Liver (tissue), 9 donors: ENCODE measurements around the gene MYO16. TPM values are rescaled to one million over a fixed set of nuclear protein-coding genes. Genes with fewer than 3 reads are reported as not detected.

Source experiments
- DNase-seq: peaks from one replicate; pipeline ENCODE4 v3.0.0-alpha.2; 2017; ENCODE audit warnings: low spot score
- H3K27ac ChIP-seq, 2 donors: one replicate each; pipeline ENCODE4 v1.7.0; 2013; ENCODE audit warnings: inconsistent platforms in 2 of 2, low read length in 2 of 2, control low read depth in 1 of 2, low read depth in 1 of 2, mild to moderate bottlenecking in 1 of 2
- H3K27me3 ChIP-seq, 4 donors: one replicate each; pipeline versions ENCODE4 v1.6.1 to v1.7.0; 2013; ENCODE audit warnings: low read length in 3 of 4, inconsistent platforms in 1 of 4, mild to moderate bottlenecking in 1 of 4, moderate library complexity in 1 of 4; ENCODE audit not compliant: control insufficient read depth in 4 of 4, insufficient read depth in 4 of 4
- H3K36me3 ChIP-seq, 4 donors: one replicate each; pipeline versions ENCODE4 v1.6.1 to v1.7.0; 2013; ENCODE audit warnings: low read length in 3 of 4, mild to moderate bottlenecking in 3 of 4, low read depth in 1 of 4, moderate library complexity in 1 of 4; ENCODE audit not compliant: control insufficient read depth in 4 of 4, insufficient read depth in 3 of 4
- H3K4me1 ChIP-seq, 4 donors: one replicate each; pipeline versions ENCODE4 v1.6.1 to v1.7.0; 2013; ENCODE audit warnings: low read length in 3 of 4, mild to moderate bottlenecking in 3 of 4, moderate library complexity in 1 of 4; ENCODE audit not compliant: control insufficient read depth in 4 of 4, insufficient read depth in 4 of 4
- H3K4me3 ChIP-seq, 3 donors: one replicate each; pipeline versions ENCODE4 v1.6.1 to v1.7.0; 2013; ENCODE audit warnings: low read length in 3 of 3, control low read depth in 1 of 3, low read depth in 1 of 3, mild to moderate bottlenecking in 1 of 3
- H3K9ac ChIP-seq, 2 donors: one replicate each; pipeline ENCODE4 v1.7.0; 2013; ENCODE audit warnings: low read length in 2 of 2, mild to moderate bottlenecking in 2 of 2, moderate library complexity in 2 of 2, control low read depth in 1 of 2, low read depth in 1 of 2
- H3K9me3 ChIP-seq, 4 donors: one replicate each; pipeline versions ENCODE4 v1.6.1 to v1.7.0; 2013; ENCODE audit warnings: low read length in 3 of 4; ENCODE audit not compliant: control insufficient read depth in 4 of 4
- EGR1 ChIP-seq, 2 donors: IDR thresholded peaks; 2 replicates each; pipeline ENCODE4 v1.6.1; 2016 to 2018; ENCODE audit warnings: antibody characterized with exemption in 2 of 2, low read depth in 2 of 2
- FOXA1 ChIP-seq: IDR thresholded peaks from 2 replicates; pipeline ENCODE4 v1.6.1; 2016; ENCODE audit warnings: antibody characterized with exemption
- FOXA2 ChIP-seq: IDR thresholded peaks from 2 replicates; pipeline ENCODE4 v1.6.1; 2016; ENCODE audit warnings: antibody characterized with exemption
- GABPA ChIP-seq, 2 donors: IDR thresholded peaks in 1 of 2; conservative IDR thresholded peaks in 1 of 2; 2 replicates each; pipeline ENCODE4 v1.6.1; 2016; ENCODE audit warnings: antibody characterized with exemption in 2 of 2, mild to moderate bottlenecking in 1 of 2, moderate library complexity in 1 of 2
- HNF4A ChIP-seq, 2 donors: conservative IDR thresholded peaks; 2 replicates each; pipeline ENCODE4 v1.6.1; 2016; ENCODE audit warnings: antibody characterized with exemption in 2 of 2, mild to moderate bottlenecking in 2 of 2
- HNF4G ChIP-seq: IDR thresholded peaks from 2 replicates; pipeline ENCODE4 v1.6.1; 2016; ENCODE audit warnings: antibody characterized with exemption
- JUND ChIP-seq, 2 donors: IDR thresholded peaks; 2 replicates each; pipeline ENCODE4 v1.6.1; 2016; ENCODE audit warnings: antibody characterized with exemption in 2 of 2
- NR2F2 ChIP-seq: IDR thresholded peaks from 2 replicates; pipeline ENCODE4 v1.6.1; 2016; ENCODE audit warnings: antibody characterized with exemption
- RAD21 ChIP-seq, 2 donors: IDR thresholded peaks; 2 replicates each; pipeline ENCODE4 v1.6.1; 2016; ENCODE audit warnings: antibody characterized with exemption in 2 of 2, mild to moderate bottlenecking in 2 of 2
- RXRA ChIP-seq, 2 donors: IDR thresholded peaks; 2 replicates each; pipeline ENCODE4 v1.6.1; 2017 to 2018; ENCODE audit warnings: antibody characterized with exemption in 2 of 2, mild to moderate bottlenecking in 1 of 2
- SP1 ChIP-seq: IDR thresholded peaks from 2 replicates; pipeline ENCODE4 v1.6.1; 2018; ENCODE audit warnings: antibody characterized with exemption, mild to moderate bottlenecking
- TAF1 ChIP-seq: conservative IDR thresholded peaks from 2 replicates; pipeline ENCODE4 v1.6.1; 2016; ENCODE audit warnings: antibody characterized with exemption, mild to moderate bottlenecking
- YY1 ChIP-seq: IDR thresholded peaks from 2 replicates; pipeline ENCODE4 v1.6.1; 2016; ENCODE audit warnings: antibody characterized with exemption, mild to moderate bottlenecking
- WGBS: extraction: QIAGEN DNeasy Blood & Tissue Kit; methylation state at CpG from one replicate; pipeline ENCODE4 v1.1.7; 2013; 5-methylcytosine and 5-hydroxymethylcytosine counted together
- polyA plus RNA-seq, 2 donors: library from polyadenylated mRNA; stranded (reverse) in 1 of 2; unstranded in 1 of 2; fragments of 200-250 nt in 1 of 2; fragments of >200 nt in 1 of 2; fragmentation: Nextera tagmentation in 1 of 2; extraction: Ambion mirVana in 1 of 2; gene quantifications; one replicate each; pipeline versions ENCODE4 v1.2.1 to v1.2.3, GENCODE V29; 2013 to 2015
- total RNA-seq, 2 donors: library from RNA; depleted of rRNA; stranded (reverse); fragments of >200 nt; gene quantifications; one replicate each; pipeline ENCODE4 v1.2.3, GENCODE V29; 2014
- TF ChIP-seq, protein P1 (sequence below): fragments of 150-350 bp; IDR thresholded peaks from 2 replicates; pipeline ENCODE4 v1.5.1; 2017; ENCODE audit warnings: improper control_type of control experiment, low read depth, low read length; ENCODE audit not compliant: missing input control
- TF ChIP-seq, protein P2 (sequence below): IDR thresholded peaks from 2 replicates; pipeline ENCODE4 v1.6.1; 2016; ENCODE audit warnings: antibody characterized with exemption
- TF ChIP-seq, protein P3 (sequence below): IDR thresholded peaks from 2 replicates; pipeline ENCODE4 v1.6.1; 2016; ENCODE audit warnings: antibody characterized with exemption
- TF ChIP-seq, protein P4 (sequence below): IDR thresholded peaks from 2 replicates; pipeline ENCODE4 v1.6.1; 2016; ENCODE audit warnings: antibody characterized with exemption
- TF ChIP-seq, protein P5 (sequence below): IDR thresholded peaks from 2 replicates; pipeline ENCODE4 v1.6.1; 2016; ENCODE audit warnings: antibody characterized with exemption, mild to moderate bottlenecking
- donor health status: healthy.
- donor health status: healthy.
- donor health status: healthy.
- donor health status: healthy.
- donor health status: healthy.

Gene MYO16
- total and polyA plus RNA-seq, 4 donors = 0.37 to 1.1 (median 0.68) TPM

DNA sequence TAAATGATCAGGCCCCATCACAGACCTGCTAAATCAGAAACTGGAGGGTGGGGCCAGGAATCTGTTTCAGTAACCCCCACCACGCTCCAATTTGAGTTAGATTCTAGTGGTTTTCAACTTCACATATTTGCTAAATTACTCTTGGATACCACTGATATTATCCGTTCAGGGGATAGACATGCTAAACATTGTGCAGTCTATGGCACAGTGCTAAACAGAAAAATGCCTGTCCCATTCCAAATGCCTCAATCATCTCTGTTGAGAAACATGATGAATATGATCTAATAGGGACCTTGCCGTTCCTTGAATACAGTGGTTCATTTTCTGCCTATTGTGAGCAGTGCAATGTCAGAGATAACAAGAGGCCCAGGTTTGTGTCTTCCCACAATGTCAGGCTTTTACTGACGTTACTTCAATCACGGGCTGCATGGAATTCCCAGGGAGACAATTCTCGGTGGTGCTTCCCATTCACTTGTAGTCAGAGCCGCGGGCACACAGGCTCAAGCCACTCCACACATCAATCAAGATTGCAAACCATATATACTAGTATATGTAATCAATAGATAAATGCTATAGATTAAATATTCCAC, 52.7 kb downstream of the MYO16 start:
- H3K4me1 ChIP-seq = no peaks in the 10 kb centered on the region
- H3K4me3 ChIP-seq = no peak overlapping the region
- TF ChIP-seq, protein P1, sequence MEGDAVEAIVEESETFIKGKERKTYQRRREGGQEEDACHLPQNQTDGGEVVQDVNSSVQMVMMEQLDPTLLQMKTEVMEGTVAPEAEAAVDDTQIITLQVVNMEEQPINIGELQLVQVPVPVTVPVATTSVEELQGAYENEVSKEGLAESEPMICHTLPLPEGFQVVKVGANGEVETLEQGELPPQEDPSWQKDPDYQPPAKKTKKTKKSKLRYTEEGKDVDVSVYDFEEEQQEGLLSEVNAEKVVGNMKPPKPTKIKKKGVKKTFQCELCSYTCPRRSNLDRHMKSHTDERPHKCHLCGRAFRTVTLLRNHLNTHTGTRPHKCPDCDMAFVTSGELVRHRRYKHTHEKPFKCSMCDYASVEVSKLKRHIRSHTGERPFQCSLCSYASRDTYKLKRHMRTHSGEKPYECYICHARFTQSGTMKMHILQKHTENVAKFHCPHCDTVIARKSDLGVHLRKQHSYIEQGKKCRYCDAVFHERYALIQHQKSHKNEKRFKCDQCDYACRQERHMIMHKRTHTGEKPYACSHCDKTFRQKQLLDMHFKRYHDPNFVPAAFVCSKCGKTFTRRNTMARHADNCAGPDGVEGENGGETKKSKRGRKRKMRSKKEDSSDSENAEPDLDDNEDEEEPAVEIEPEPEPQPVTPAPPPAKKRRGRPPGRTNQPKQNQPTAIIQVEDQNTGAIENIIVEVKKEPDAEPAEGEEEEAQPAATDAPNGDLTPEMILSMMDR = no peak
- TF ChIP-seq FOXA2 (no peak), EGR1 (IDR thresholded peaks at IDR 0.05; ENCODE audit: low read depth in 2 of 2) (no peak), SP1 (no peak), RAD21 (IDR thresholded peaks at IDR 0.05) (no peak), YY1 (no peak), FOXA1 (no peak), JUND (IDR thresholded peaks at IDR 0.05) (no peak), RXRA (IDR thresholded peaks at IDR 0.05) (no peak), GABPA (IDR thresholded peaks at IDR 0.05 in 1 of 2, conservative IDR thresholded peaks at IDR 0.05 in 1 of 2) (no peak), HNF4A (conservative IDR thresholded peaks at IDR 0.05) (no peak), NR2F2 (no peak), HNF4G (no peak), TAF1 (no peak)
- TF ChIP-seq, protein P2, sequence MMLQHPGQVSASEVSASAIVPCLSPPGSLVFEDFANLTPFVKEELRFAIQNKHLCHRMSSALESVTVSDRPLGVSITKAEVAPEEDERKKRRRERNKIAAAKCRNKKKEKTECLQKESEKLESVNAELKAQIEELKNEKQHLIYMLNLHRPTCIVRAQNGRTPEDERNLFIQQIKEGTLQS = no peak
- TF ChIP-seq, protein P3, sequence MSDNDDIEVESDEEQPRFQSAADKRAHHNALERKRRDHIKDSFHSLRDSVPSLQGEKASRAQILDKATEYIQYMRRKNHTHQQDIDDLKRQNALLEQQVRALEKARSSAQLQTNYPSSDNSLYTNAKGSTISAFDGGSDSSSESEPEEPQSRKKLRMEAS = no peak
- TF ChIP-seq, protein P4, sequence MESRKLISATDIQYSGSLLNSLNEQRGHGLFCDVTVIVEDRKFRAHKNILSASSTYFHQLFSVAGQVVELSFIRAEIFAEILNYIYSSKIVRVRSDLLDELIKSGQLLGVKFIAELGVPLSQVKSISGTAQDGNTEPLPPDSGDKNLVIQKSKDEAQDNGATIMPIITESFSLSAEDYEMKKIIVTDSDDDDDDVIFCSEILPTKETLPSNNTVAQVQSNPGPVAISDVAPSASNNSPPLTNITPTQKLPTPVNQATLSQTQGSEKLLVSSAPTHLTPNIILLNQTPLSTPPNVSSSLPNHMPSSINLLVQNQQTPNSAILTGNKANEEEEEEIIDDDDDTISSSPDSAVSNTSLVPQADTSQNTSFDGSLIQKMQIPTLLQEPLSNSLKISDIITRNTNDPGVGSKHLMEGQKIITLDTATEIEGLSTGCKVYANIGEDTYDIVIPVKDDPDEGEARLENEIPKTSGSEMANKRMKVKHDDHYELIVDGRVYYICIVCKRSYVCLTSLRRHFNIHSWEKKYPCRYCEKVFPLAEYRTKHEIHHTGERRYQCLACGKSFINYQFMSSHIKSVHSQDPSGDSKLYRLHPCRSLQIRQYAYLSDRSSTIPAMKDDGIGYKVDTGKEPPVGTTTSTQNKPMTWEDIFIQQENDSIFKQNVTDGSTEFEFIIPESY = no peak
- TF ChIP-seq, protein P5, sequence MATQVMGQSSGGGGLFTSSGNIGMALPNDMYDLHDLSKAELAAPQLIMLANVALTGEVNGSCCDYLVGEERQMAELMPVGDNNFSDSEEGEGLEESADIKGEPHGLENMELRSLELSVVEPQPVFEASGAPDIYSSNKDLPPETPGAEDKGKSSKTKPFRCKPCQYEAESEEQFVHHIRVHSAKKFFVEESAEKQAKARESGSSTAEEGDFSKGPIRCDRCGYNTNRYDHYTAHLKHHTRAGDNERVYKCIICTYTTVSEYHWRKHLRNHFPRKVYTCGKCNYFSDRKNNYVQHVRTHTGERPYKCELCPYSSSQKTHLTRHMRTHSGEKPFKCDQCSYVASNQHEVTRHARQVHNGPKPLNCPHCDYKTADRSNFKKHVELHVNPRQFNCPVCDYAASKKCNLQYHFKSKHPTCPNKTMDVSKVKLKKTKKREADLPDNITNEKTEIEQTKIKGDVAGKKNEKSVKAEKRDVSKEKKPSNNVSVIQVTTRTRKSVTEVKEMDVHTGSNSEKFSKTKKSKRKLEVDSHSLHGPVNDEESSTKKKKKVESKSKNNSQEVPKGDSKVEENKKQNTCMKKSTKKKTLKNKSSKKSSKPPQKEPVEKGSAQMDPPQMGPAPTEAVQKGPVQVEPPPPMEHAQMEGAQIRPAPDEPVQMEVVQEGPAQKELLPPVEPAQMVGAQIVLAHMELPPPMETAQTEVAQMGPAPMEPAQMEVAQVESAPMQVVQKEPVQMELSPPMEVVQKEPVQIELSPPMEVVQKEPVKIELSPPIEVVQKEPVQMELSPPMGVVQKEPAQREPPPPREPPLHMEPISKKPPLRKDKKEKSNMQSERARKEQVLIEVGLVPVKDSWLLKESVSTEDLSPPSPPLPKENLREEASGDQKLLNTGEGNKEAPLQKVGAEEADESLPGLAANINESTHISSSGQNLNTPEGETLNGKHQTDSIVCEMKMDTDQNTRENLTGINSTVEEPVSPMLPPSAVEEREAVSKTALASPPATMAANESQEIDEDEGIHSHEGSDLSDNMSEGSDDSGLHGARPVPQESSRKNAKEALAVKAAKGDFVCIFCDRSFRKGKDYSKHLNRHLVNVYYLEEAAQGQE = no peak
- no peaks in the 10 kb centered on the region for H3K9me3 ChIP-seq
- 68% methylated on average over 8 of the region's 8 CpGs for WGBS
- H3K36me3 ChIP-seq = no peaks in the 10 kb centered on the region
- DNase-seq = no peak
- peaks cover 0 to 2% (median 0%) of the 10 kb centered on the region in 4 donors for H3K27me3 ChIP-seq
- H3K9ac ChIP-seq = no peak overlapping the region
- no peak overlapping the region for H3K27ac ChIP-seq
